SU-DHL-6 (cell line): Measurements from ENCODE around the gene ZBED2.

Experiments
- EZH2phosphoT487 ChIP-seq: fragments of 200-600 bp; sonication (generic), shearing (Covaris generic); conservative IDR thresholded peaks from 2 replicates; pipeline ENCODE4 v1.6.1; 2018; ENCODE audit warnings: mild to moderate bottlenecking, antibody characterized with exemption, low read length, moderate library complexity, mixed read lengths
- TF ChIP-seq, protein P1 (sequence below): fragments of 200-600 bp; sonication (generic); IDR thresholded peaks from one replicate; pipeline ENCODE4 v1.5.1; 2017; ENCODE audit warnings: antibody characterized with exemption, mild to moderate bottlenecking, low read length, moderate library complexity; ENCODE audit not compliant: insufficient read depth, poor library complexity, severe bottlenecking

DNA sequence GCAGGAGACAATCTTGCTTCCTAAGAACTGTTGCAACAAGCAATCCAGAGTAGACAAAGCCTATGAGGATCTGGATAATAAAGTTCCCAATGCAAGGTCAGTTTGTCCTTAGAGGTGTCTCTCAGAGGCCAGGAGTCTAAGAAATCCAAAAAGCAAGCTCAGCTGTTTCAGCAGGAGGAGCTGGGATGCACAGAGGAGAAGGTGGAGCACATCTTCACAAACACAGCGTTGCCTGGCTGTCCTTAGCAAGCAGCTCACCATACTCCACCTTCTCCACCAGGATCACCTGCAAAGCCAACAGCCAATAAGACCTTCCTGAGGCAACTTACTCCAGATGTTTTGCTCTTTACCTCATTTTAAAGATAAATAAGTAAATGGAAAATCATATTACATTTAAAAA lies 365 bp downstream of the ZBED2 start:
- TF ChIP-seq, protein P1, sequence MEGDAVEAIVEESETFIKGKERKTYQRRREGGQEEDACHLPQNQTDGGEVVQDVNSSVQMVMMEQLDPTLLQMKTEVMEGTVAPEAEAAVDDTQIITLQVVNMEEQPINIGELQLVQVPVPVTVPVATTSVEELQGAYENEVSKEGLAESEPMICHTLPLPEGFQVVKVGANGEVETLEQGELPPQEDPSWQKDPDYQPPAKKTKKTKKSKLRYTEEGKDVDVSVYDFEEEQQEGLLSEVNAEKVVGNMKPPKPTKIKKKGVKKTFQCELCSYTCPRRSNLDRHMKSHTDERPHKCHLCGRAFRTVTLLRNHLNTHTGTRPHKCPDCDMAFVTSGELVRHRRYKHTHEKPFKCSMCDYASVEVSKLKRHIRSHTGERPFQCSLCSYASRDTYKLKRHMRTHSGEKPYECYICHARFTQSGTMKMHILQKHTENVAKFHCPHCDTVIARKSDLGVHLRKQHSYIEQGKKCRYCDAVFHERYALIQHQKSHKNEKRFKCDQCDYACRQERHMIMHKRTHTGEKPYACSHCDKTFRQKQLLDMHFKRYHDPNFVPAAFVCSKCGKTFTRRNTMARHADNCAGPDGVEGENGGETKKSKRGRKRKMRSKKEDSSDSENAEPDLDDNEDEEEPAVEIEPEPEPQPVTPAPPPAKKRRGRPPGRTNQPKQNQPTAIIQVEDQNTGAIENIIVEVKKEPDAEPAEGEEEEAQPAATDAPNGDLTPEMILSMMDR, result no peak
- no peak for TF ChIP-seq EZH2phosphoT487
